ENCODE measurements around the gene SDCCAG8. TPM values are rescaled to one million over a fixed set of nuclear protein-coding genes. Genes with fewer than 3 reads are reported as not detected.

Gene SDCCAG8
- polyA plus RNA-seq, 2 of the 4 experiments (the other 2 are of a cell fraction), result 48.8 to 64.8 TPM

- ATAC-seq, result peak in 1 of 2 experiments; percentile 65; a peak in 3 of 6 replicates
These were observed 293.3 kb downstream of the SDCCAG8 start for GRCh38 chr1:243549108-243549507.

More at GRCh38 chr1:243549108-243549507, 293.3 kb downstream of the SDCCAG8 start:
- Histone ChIP-seq H3K4me2 (peak overlapping the region; percentile 19), H3K4me1 (peaks cover 13% of the 10 kb centered on the region), H3K27ac (peak overlapping the region in 1 of 2 experiments; percentile 7; a peak in 1 of 6 replicates), H3K9me3 (no peaks in the 10 kb centered on the region), H3K4me3 (no peak overlapping the region)
- POLR2A ChIA-PET, result no interaction called here
- CTCF ChIA-PET, result interaction anchor here (1.4 kb wide), 1 partner anchor 16 kb away, joined by 4 read pairs; no protein-coding TSS in a partner anchor
- TF ChIP-seq ESRRA (IDR thresholded peaks at IDR 0.05; ENCODE audit: borderline replicate concordance, low read length) (no peak), CBX8 (IDR thresholded peaks at IDR 0.05) (no peak), NPAS2 (CRISPR knock-in tag; IDR thresholded peaks at IDR 0.05; ENCODE audit: borderline replicate concordance) (no peak), EHMT2 (IDR thresholded peaks at IDR 0.05; ENCODE audit: low read depth) (no peak), POLR2A (IDR thresholded peaks at IDR 0.05; ENCODE audit: low read length) (no peak), HOXB13 (CRISPR knock-in tag; IDR thresholded peaks at IDR 0.05; ENCODE audit: low read depth) (no peak), PHF8 (IDR thresholded peaks at IDR 0.05; ENCODE audit: borderline replicate concordance, low read depth) (no peak), ATOH8 (CRISPR knock-in tag; IDR thresholded peaks at IDR 0.05; ENCODE audit: low read depth) (no peak), RCOR1 (IDR thresholded peaks at IDR 0.05; ENCODE audit: low read depth, low read length) (no peak), BCL3 (IDR thresholded peaks at IDR 0.05) (no peak), FOSB (CRISPR knock-in tag; IDR thresholded peaks at IDR 0.05) (no peak), MAZ (IDR thresholded peaks at IDR 0.05; ENCODE audit: borderline replicate concordance, low read depth, low read length) (no peak), EP300 (IDR thresholded peaks at IDR 0.05) (no peak), CBX2 (IDR thresholded peaks at IDR 0.05; ENCODE audit: borderline replicate concordance, low read depth) (no peak), CEBPB (IDR thresholded peaks at IDR 0.05) (no peak)
- FAIRE-seq (no peak), DNase-seq (ENCODE audit: low read depth in 1 of 2, low spot score in 1 of 2) (no peak)

Small RNA genes within 50 kb of the gene (small RNA-seq; reads per million reads assigned to genes)
- gene MIR4677, result 0 to 6.6 (median 1.6) reads per million in 6 experiments

Other genes starting within 250 kb of the SDCCAG8 start
- gene CEP170, start 760 bp upstream of the SDCCAG8 start, polyA plus RNA-seq (2011; rRNA removed), result 59.9 and 69.6 TPM in 2 replicates
- 30.4 to 32.6 TPM (median 31.0 TPM) in 3 replicates for gene CEP170, start 760 bp upstream of the SDCCAG8 start, polyA plus RNA-seq (2017; fragmentation: RNase III; extraction: RNeasy Plus Mini Kit Qiagen cat#74134 plus additional on column Dnase treatment)

All from A549 (cell line).